Caco-2 (cell line): ENCODE measurements around the gene HDAC4. TPM values are rescaled to one million over a fixed set of nuclear protein-coding genes. Genes with fewer than 3 reads are reported as not detected.

Source experiments
- BruUV-seq: library from RNA; stranded (reverse); fragments of 400-500 nt; replicated peaks from 2 replicates; lab custom pipeline; 2021; lab: Mats Ljungman, UMichigan
- CTCF ChIA-PET: fragments of 300-600 bp; sonication (Branson Sonifier 250); formaldehyde crosslinking; loops from one replicate; lab custom pipeline; 2022; ENCODE audit warnings: antibody characterized with exemption; lab: Charles Lee
- POLR2A ChIA-PET: fragments of 300-600 bp; sonication (Branson Sonifier 250); formaldehyde crosslinking; loops from one replicate; lab custom pipeline; 2022; ENCODE audit warnings: antibody characterized with exemption; lab: Charles Lee
- DNase-seq, 2 experiments: peaks; one replicate each; pipeline versions ENCODE4 v3.0.0 to v3.0.0-alpha.2; 2020 to 2022
- H3K27me3 ChIP-seq: replicated peaks from 2 replicates; pipeline ENCODE4 v1.6.0; 2011; ENCODE audit warnings: low read length; ENCODE audit not compliant: control insufficient read depth, insufficient read depth
- H3K36me3 ChIP-seq: 2 replicates; pipeline ENCODE4 v1.5.1; 2011; ENCODE audit warnings: low read length; ENCODE audit not compliant: control insufficient read depth, insufficient read depth
- H3K4me1 ChIP-seq: fragments of 250-450 bp; sonication (Bioruptor Pico); 2 replicates; pipeline ENCODE4 v1.5.1; 2020; ENCODE audit warnings: mild to moderate bottlenecking
- H3K4me3 ChIP-seq: 2 replicates; pipeline ENCODE4 v1.5.1; 2011; ENCODE audit warnings: low read depth, mild to moderate bottlenecking, control low read depth, low read length
- H3K9me3 ChIP-seq: fragments of 250-450 bp; sonication (Bioruptor Pico); 2 replicates; pipeline ENCODE4 v1.5.1; 2020; ENCODE audit warnings: mild to moderate bottlenecking, moderate library complexity
- H3K27ac Mint-ChIP-seq: one replicate; pipeline ENCODE4 v1.8.0; 2022; ENCODE audit warnings: mixed read lengths; ENCODE audit not compliant: unreplicated experiment
- H3K27me3 Mint-ChIP-seq: one replicate; pipeline ENCODE4 v1.8.0; 2022; ENCODE audit warnings: mixed read lengths; ENCODE audit not compliant: insufficient read depth, unreplicated experiment
- H3K36me3 Mint-ChIP-seq: one replicate; pipeline ENCODE4 v1.8.0; 2022; ENCODE audit warnings: mild to moderate bottlenecking, mixed read lengths; ENCODE audit not compliant: insufficient read depth, unreplicated experiment
- H3K4me1 Mint-ChIP-seq: one replicate; pipeline ENCODE4 v1.8.0; 2022; ENCODE audit warnings: low read depth, mixed read lengths; ENCODE audit not compliant: unreplicated experiment
- H3K4me3 Mint-ChIP-seq: one replicate; pipeline ENCODE4 v1.8.0; 2022; ENCODE audit warnings: mild to moderate bottlenecking, moderate library complexity, mixed read lengths; ENCODE audit not compliant: unreplicated experiment
- H3K9me3 Mint-ChIP-seq: one replicate; pipeline ENCODE4 v1.8.0; 2022; ENCODE audit warnings: mixed read lengths; ENCODE audit not compliant: unreplicated experiment
- intact Hi-C: fragments of 100-400 bp; cut with micrococcal nuclease; formaldehyde crosslinking; loops from one replicate; pipeline ENCODE4 v1.10.0; 2022; ENCODE audit not compliant: unreplicated experiment
- total RNA-seq: library from RNA; stranded (reverse); gene quantifications from 2 replicates; pipeline ENCODE4 v1.2.3, GENCODE V29; 2022
- TF ChIP-seq, protein P1 (sequence below), 2 experiments: fragments of 200-600 bp in 1 of 2; IDR thresholded peaks; 1 replicate in 1 of 2; 2 replicates in 1 of 2; pipeline versions ENCODE4 v1.5.1 to v1.8.0; 2011 to 2022; ENCODE audit warnings: antibody characterized with exemption in 1 of 2, control low read depth in 1 of 2, inconsistent platforms in 1 of 2, low read depth in 1 of 2, low read length in 1 of 2, mild to moderate bottlenecking in 1 of 2, moderate library complexity in 1 of 2; ENCODE audit not compliant: insufficient read depth in 1 of 2, severe bottlenecking in 1 of 2, unreplicated experiment in 1 of 2

The HDAC4 gene
- total RNA-seq, 1 experiment from 2014 or later: 15.5 TPM

DNA sequence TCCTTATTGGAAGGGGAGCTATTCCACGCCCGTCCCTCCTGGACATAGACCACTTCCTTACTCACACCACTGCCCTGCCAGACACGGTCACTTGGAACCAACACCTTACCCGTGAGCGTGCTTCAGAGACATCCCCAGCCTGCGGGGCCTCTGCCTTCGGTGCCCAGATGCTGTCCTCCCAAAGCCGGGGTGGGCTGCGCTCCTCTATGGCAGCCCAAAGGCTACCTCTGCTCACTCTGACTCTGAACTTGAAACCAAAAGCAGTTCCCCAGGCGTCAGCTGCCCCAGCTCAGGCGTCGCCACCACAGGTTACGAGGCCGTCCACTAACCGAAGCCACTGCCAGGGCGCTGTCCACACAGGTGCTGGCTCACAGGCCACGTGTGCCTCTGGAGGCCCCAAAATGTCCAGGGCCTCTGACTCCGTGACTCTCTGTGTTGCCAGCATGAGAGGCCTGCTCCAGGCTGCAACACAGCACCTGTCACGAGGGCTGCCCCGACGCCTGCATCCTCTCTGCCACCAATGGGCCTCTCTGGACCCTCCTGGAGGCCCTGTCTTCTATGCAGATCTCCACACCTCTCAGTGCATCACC lies 23.8 kb downstream of the HDAC4 start:
- ChIA-PET POLR2A (interaction anchor here (0.6 kb wide), 1 partner anchor 15 kb away, joined by 4 read pairs; no protein-coding TSS in a partner anchor), CTCF (no interaction called here)
- Histone ChIP-seq H3K27me3 (no peaks in the 10 kb centered on the region), H3K4me3 (no peak overlapping the region), H3K36me3 (no peaks in the 10 kb centered on the region), H3K4me1 (no peaks in the 10 kb centered on the region), H3K9me3 (no peaks in the 10 kb centered on the region)
- Mint-ChIP-seq H3K27ac (no peak overlapping the region), H3K36me3 (no peaks in the 10 kb centered on the region), H3K27me3 (no peaks in the 10 kb centered on the region), H3K9me3 (no peaks in the 10 kb centered on the region), H3K4me3 (no peak overlapping the region), H3K4me1 (no peaks in the 10 kb centered on the region)
- TF ChIP-seq, protein P1, sequence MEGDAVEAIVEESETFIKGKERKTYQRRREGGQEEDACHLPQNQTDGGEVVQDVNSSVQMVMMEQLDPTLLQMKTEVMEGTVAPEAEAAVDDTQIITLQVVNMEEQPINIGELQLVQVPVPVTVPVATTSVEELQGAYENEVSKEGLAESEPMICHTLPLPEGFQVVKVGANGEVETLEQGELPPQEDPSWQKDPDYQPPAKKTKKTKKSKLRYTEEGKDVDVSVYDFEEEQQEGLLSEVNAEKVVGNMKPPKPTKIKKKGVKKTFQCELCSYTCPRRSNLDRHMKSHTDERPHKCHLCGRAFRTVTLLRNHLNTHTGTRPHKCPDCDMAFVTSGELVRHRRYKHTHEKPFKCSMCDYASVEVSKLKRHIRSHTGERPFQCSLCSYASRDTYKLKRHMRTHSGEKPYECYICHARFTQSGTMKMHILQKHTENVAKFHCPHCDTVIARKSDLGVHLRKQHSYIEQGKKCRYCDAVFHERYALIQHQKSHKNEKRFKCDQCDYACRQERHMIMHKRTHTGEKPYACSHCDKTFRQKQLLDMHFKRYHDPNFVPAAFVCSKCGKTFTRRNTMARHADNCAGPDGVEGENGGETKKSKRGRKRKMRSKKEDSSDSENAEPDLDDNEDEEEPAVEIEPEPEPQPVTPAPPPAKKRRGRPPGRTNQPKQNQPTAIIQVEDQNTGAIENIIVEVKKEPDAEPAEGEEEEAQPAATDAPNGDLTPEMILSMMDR (IDR thresholded peaks at IDR 0.05; ENCODE audit: insufficient read depth in 1 of 2, low read depth in 1 of 2, low read length in 1 of 2, severe bottlenecking in 1 of 2, unreplicated experiment in 1 of 2): no peak
- no peak for DNase-seq
- intact Hi-C loops: no loop called here
- BruUV-seq: no TSS peak

- CTCF ChIA-PET: no interaction called here
- POLR2A ChIA-PET: no interaction called here
- TF ChIP-seq, protein P1 (IDR thresholded peaks at IDR 0.05; ENCODE audit: insufficient read depth in 1 of 2, low read depth in 1 of 2, low read length in 1 of 2, severe bottlenecking in 1 of 2, unreplicated experiment in 1 of 2): no peak
- Histone ChIP-seq H3K4me3 (no peak overlapping the region), H3K9me3 (no peaks in the 10 kb centered on the region), H3K27me3 (no peaks in the 10 kb centered on the region), H3K36me3 (no peaks in the 10 kb centered on the region), H3K4me1 (no peaks in the 10 kb centered on the region)
- no TSS peak for BruUV-seq
- Mint-ChIP-seq H3K27ac (no peak overlapping the region), H3K4me3 (no peak overlapping the region), H3K9me3 (no peaks in the 10 kb centered on the region), H3K27me3 (no peaks in the 10 kb centered on the region), H3K4me1 (no peaks in the 10 kb centered on the region), H3K36me3 (no peaks in the 10 kb centered on the region)
- intact Hi-C loops: no loop called here
- DNase-seq: no peak
Measured at GRCh38 chr2:239376351-239376750, 24.5 kb downstream of the HDAC4 start.

GRCh38 chr2:239375278-239376061 lies 25.4 kb downstream of the HDAC4 start:
- Histone ChIP-seq H3K4me3 (no peak overlapping the region), H3K27me3 (no peaks in the 10 kb centered on the region), H3K4me1 (no peaks in the 10 kb centered on the region), H3K9me3 (no peaks in the 10 kb centered on the region), H3K36me3 (no peaks in the 10 kb centered on the region)
- ChIA-PET POLR2A (no interaction called here), CTCF (no interaction called here)
- H3K4me1 Mint-ChIP-seq: no peaks in the 10 kb centered on the region
- no peaks in the 10 kb centered on the region for H3K36me3 Mint-ChIP-seq
- no peak overlapping the region for H3K27ac Mint-ChIP-seq
- TF ChIP-seq, protein P1 (IDR thresholded peaks at IDR 0.05; ENCODE audit: insufficient read depth in 1 of 2, low read depth in 1 of 2, low read length in 1 of 2, severe bottlenecking in 1 of 2, unreplicated experiment in 1 of 2): no peak
- H3K27me3 Mint-ChIP-seq: no peaks in the 10 kb centered on the region
- no peak for DNase-seq
- no peak overlapping the region for H3K4me3 Mint-ChIP-seq
- no peaks in the 10 kb centered on the region for H3K9me3 Mint-ChIP-seq
- no TSS peak for BruUV-seq
- intact Hi-C loops: no loop called here
